ENCODE data around the gene ING3. TPM values are rescaled to one million over a fixed set of nuclear protein-coding genes. Genes with fewer than 3 reads are reported as not detected.

ING3 gene
- total RNA-seq, 1 experiment from 2014 or later, result 12.6 TPM

DNA sequence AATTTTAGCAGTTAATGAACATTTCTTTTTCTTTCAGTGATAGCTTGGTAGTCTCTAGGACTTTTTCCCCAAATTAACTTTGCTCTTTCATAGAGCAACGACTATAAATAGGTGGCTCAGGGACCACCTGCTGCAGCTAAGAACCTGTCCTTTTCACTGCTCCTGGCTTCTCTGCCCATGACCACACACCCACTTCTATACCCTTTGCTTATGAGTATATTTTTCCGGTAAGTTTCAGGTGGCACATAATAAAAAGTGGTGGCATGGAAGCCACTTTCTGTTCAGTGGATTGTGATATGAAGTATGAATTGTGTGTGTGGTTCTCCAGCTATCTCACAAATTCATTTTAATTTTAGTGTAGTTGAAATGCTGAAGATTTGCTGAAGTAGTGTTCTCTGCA is 1.2 kb downstream of the ING3 start:
- H3K4me3 Mint-ChIP-seq, result peak overlapping the region; percentile 73
- peaks cover 14% of the 10 kb centered on the region for H3K4me1 Mint-ChIP-seq
- no peak for ATAC-seq
- H3K9me3 Mint-ChIP-seq, result no peaks in the 10 kb centered on the region
- H3K27me3 Mint-ChIP-seq (ENCODE audit: low read depth), result no peaks in the 10 kb centered on the region
- no peak for DNase-seq (ENCODE audit: low spot score)
- CTCF ChIA-PET, result no interaction called here
- no peak overlapping the region for H3K27ac Mint-ChIP-seq
- POLR2A ChIA-PET, result interaction anchor here (0.9 kb wide), 1 partner anchor 8 kb away, joined by 3 read pairs; no protein-coding TSS in a partner anchor
- TF ChIP-seq, protein P1, sequence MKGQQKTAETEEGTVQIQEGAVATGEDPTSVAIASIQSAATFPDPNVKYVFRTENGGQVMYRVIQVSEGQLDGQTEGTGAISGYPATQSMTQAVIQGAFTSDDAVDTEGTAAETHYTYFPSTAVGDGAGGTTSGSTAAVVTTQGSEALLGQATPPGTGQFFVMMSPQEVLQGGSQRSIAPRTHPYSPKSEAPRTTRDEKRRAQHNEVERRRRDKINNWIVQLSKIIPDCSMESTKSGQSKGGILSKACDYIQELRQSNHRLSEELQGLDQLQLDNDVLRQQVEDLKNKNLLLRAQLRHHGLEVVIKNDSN (CRISPR knock-in tag; IDR thresholded peaks at IDR 0.05), result no peak
- TF ChIP-seq NR2C2 (CRISPR knock-in tag; IDR thresholded peaks at IDR 0.05) (no peak), ETV6 (CRISPR knock-in tag; IDR thresholded peaks at IDR 0.05) (no peak), NFYB (CRISPR knock-in tag; conservative IDR thresholded peaks at IDR 0.05; ENCODE audit: low read depth) (no peak), OVOL2 (CRISPR knock-in tag; IDR thresholded peaks at IDR 0.05; ENCODE audit: borderline replicate concordance) (no peak), PRRX2 (CRISPR knock-in tag; IDR thresholded peaks at IDR 0.05) (no peak), NR3C1 (CRISPR knock-in tag; conservative IDR thresholded peaks at IDR 0.05; ENCODE audit: low read depth) (no peak)
- TF ChIP-seq, protein P2, sequence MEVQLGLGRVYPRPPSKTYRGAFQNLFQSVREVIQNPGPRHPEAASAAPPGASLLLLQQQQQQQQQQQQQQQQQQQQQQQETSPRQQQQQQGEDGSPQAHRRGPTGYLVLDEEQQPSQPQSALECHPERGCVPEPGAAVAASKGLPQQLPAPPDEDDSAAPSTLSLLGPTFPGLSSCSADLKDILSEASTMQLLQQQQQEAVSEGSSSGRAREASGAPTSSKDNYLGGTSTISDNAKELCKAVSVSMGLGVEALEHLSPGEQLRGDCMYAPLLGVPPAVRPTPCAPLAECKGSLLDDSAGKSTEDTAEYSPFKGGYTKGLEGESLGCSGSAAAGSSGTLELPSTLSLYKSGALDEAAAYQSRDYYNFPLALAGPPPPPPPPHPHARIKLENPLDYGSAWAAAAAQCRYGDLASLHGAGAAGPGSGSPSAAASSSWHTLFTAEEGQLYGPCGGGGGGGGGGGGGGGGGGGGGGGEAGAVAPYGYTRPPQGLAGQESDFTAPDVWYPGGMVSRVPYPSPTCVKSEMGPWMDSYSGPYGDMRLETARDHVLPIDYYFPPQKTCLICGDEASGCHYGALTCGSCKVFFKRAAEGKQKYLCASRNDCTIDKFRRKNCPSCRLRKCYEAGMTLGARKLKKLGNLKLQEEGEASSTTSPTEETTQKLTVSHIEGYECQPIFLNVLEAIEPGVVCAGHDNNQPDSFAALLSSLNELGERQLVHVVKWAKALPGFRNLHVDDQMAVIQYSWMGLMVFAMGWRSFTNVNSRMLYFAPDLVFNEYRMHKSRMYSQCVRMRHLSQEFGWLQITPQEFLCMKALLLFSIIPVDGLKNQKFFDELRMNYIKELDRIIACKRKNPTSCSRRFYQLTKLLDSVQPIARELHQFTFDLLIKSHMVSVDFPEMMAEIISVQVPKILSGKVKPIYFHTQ (CRISPR knock-in tag; IDR thresholded peaks at IDR 0.05), result no peak
- TF ChIP-seq, protein P3, sequence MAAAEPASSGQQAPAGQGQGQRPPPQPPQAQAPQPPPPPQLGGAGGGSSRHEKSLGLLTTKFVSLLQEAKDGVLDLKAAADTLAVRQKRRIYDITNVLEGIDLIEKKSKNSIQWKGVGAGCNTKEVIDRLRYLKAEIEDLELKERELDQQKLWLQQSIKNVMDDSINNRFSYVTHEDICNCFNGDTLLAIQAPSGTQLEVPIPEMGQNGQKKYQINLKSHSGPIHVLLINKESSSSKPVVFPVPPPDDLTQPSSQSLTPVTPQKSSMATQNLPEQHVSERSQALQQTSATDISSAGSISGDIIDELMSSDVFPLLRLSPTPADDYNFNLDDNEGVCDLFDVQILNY (CRISPR knock-in tag; IDR thresholded peaks at IDR 0.05), result no peak
- TF ChIP-seq, protein P4, sequence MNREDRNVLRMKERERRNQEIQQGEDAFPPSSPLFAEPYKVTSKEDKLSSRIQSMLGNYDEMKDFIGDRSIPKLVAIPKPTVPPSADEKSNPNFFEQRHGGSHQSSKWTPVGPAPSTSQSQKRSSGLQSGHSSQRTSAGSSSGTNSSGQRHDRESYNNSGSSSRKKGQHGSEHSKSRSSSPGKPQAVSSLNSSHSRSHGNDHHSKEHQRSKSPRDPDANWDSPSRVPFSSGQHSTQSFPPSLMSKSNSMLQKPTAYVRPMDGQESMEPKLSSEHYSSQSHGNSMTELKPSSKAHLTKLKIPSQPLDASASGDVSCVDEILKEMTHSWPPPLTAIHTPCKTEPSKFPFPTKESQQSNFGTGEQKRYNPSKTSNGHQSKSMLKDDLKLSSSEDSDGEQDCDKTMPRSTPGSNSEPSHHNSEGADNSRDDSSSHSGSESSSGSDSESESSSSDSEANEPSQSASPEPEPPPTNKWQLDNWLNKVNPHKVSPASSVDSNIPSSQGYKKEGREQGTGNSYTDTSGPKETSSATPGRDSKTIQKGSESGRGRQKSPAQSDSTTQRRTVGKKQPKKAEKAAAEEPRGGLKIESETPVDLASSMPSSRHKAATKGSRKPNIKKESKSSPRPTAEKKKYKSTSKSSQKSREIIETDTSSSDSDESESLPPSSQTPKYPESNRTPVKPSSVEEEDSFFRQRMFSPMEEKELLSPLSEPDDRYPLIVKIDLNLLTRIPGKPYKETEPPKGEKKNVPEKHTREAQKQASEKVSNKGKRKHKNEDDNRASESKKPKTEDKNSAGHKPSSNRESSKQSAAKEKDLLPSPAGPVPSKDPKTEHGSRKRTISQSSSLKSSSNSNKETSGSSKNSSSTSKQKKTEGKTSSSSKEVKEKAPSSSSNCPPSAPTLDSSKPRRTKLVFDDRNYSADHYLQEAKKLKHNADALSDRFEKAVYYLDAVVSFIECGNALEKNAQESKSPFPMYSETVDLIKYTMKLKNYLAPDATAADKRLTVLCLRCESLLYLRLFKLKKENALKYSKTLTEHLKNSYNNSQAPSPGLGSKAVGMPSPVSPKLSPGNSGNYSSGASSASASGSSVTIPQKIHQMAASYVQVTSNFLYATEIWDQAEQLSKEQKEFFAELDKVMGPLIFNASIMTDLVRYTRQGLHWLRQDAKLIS (CRISPR knock-in tag; IDR thresholded peaks at IDR 0.05; ENCODE audit: borderline replicate concordance), result no peak
- TF ChIP-seq, protein P5, sequence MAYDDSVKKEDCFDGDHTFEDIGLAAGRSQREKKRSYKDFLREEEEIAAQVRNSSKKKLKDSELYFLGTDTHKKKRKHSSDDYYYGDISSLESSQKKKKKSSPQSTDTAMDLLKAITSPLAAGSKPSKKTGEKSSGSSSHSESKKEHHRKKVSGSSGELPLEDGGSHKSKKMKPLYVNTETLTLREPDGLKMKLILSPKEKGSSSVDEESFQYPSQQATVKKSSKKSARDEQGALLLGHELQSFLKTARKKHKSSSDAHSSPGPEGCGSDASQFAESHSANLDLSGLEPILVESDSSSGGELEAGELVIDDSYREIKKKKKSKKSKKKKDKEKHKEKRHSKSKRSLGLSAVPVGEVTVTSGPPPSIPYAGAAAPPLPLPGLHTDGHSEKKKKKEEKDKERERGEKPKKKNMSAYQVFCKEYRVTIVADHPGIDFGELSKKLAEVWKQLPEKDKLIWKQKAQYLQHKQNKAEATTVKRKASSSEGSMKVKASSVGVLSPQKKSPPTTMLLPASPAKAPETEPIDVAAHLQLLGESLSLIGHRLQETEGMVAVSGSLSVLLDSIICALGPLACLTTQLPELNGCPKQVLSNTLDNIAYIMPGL (CRISPR knock-in tag; IDR thresholded peaks at IDR 0.05), result no peak
- H3K36me3 Mint-ChIP-seq, result peaks cover 26% of the 10 kb centered on the region

DNA sequence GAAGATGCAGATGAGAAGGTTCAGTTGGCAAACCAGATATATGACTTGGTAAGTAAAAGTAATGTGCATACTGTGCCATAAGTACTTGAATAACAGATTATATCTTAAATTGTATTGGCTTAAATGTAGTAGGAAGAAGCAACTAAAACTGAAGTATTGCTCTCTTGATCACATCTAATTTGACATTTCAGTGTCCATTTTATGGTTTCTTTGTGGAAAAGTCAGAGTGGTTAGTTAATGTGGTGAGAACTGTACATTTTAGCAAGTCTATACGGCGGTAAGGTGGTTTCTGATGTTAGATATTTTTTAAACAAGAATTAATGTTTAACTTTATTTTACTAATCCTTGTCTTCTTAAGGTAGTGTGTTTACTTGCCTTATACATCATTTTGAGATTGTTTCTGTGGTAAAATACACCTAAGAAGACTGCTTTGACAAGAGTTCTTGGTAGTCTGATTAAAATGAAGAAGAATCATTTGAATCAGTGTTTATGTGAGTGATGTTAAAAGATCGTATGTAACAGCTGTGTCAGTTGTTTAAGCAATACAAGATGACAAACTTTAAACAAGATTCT is 5.1 kb downstream of the ING3 start:
- ATAC-seq (no peak), DNase-seq (ENCODE audit: low spot score) (no peak)
- ChIA-PET POLR2A (no interaction called here), CTCF (no interaction called here)
- H3K9me3 Mint-ChIP-seq, result peaks cover 4% of the 10 kb centered on the region; the same call in 1 of the 2 replicates
- no peak overlapping the region for H3K27ac Mint-ChIP-seq
- no peak overlapping the region for H3K4me3 Mint-ChIP-seq
- peaks cover 28% of the 10 kb centered on the region for H3K4me1 Mint-ChIP-seq
- H3K27me3 Mint-ChIP-seq (ENCODE audit: low read depth), result no peaks in the 10 kb centered on the region
- peaks cover 31% of the 10 kb centered on the region for H3K36me3 Mint-ChIP-seq
- TF ChIP-seq NFE2L1 (CRISPR knock-in tag; IDR thresholded peaks at IDR 0.05), result no peak
- no peak for TF ChIP-seq SOX15 (CRISPR knock-in tag; IDR thresholded peaks at IDR 0.05)
- TF ChIP-seq, protein P1 (CRISPR knock-in tag; IDR thresholded peaks at IDR 0.05), result no peak
- TF ChIP-seq TEAD4 (CRISPR knock-in tag; IDR thresholded peaks at IDR 0.05), result no peak
- TF ChIP-seq ZNF671 (CRISPR knock-in tag; IDR thresholded peaks at IDR 0.05), result no peak
- TF ChIP-seq, protein P6, sequence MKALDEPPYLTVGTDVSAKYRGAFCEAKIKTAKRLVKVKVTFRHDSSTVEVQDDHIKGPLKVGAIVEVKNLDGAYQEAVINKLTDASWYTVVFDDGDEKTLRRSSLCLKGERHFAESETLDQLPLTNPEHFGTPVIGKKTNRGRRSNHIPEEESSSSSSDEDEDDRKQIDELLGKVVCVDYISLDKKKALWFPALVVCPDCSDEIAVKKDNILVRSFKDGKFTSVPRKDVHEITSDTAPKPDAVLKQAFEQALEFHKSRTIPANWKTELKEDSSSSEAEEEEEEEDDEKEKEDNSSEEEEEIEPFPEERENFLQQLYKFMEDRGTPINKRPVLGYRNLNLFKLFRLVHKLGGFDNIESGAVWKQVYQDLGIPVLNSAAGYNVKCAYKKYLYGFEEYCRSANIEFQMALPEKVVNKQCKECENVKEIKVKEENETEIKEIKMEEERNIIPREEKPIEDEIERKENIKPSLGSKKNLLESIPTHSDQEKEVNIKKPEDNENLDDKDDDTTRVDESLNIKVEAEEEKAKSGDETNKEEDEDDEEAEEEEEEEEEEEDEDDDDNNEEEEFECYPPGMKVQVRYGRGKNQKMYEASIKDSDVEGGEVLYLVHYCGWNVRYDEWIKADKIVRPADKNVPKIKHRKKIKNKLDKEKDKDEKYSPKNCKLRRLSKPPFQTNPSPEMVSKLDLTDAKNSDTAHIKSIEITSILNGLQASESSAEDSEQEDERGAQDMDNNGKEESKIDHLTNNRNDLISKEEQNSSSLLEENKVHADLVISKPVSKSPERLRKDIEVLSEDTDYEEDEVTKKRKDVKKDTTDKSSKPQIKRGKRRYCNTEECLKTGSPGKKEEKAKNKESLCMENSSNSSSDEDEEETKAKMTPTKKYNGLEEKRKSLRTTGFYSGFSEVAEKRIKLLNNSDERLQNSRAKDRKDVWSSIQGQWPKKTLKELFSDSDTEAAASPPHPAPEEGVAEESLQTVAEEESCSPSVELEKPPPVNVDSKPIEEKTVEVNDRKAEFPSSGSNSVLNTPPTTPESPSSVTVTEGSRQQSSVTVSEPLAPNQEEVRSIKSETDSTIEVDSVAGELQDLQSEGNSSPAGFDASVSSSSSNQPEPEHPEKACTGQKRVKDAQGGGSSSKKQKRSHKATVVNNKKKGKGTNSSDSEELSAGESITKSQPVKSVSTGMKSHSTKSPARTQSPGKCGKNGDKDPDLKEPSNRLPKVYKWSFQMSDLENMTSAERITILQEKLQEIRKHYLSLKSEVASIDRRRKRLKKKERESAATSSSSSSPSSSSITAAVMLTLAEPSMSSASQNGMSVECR (CRISPR knock-in tag; IDR thresholded peaks at IDR 0.05; ENCODE audit: borderline replicate concordance), result no peak
- TF ChIP-seq KAT7 (CRISPR knock-in tag; IDR thresholded peaks at IDR 0.05; ENCODE audit: borderline replicate concordance), result no peak
- TF ChIP-seq SMAD4 (CRISPR knock-in tag; IDR thresholded peaks at IDR 0.05), result no peak
